Measurements from ENCODE around the gene CRB2. TPM values are rescaled to one million over a fixed set of nuclear protein-coding genes. Genes with fewer than 3 reads are reported as not detected.

The CRB2 gene
- total RNA-seq, 1 experiment from 2014 or later, result 0.07 TPM

DNA sequence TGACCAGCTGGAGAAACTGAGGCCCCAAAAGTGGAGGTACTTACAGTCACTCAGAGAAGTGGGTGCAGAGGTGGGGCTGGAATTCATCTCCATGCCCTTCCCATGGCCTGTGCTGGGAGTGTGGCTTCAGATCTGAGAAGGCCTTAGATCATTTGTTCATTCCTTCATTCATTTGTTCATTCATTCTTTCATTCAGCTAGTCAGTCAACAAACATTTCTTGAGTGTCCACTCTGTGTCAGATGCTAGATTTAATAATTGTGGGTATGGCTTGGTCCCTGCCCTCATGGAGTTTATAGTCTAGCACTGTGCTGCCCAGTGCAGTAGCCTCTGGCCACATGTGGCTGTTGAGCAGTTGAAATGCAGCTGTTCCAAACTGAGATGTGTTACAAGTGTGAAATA, 19.0 kb upstream of the CRB2 start:
- Histone ChIP-seq H3K4me1 (ENCODE audit: control insufficient read depth in 1 of 2, insufficient read depth in 2 of 2, low read length in 2 of 2) (peaks cover 5 to 6% of the 10 kb centered on the region in 2 experiments; a peak in 3 of 4 replicates), H4K20me1 (ENCODE audit: insufficient read depth) (no peaks in the 10 kb centered on the region), H3K9ac (ENCODE audit: low read length) (no peak overlapping the region), H3K4me2 (ENCODE audit: low read length) (no peak overlapping the region), H3K9me3 (ENCODE audit: control insufficient read depth in 1 of 2, insufficient read depth in 1 of 2, low read depth in 1 of 2, low read length in 2 of 2) (no peaks in the 10 kb centered on the region), H3K79me2 (ENCODE audit: insufficient read depth, low read length) (no peaks in the 10 kb centered on the region), H3K9me2 (ENCODE audit: insufficient read depth) (no peaks in the 10 kb centered on the region), H3K4me3 (replicated peaks in 1 of 2; ENCODE audit: low read depth in 1 of 2, low read length in 2 of 2) (no peak overlapping the region), H3K27me3 (ENCODE audit: insufficient read depth, low read length) (no peaks in the 10 kb centered on the region), H2AFZ (ENCODE audit: low read depth, low read length, poor library complexity, severe bottlenecking) (no peak overlapping the region), H3K27ac (ENCODE audit: low read depth, low read length) (no peak overlapping the region), H3K36me3 (ENCODE audit: control insufficient read depth in 1 of 2, insufficient read depth in 2 of 2, low read length in 2 of 2) (no peaks in the 10 kb centered on the region)
- ATAC-seq (no peak), DNase-seq (ENCODE audit: low read depth, low spot score) (no peak)
- no TSS peak for BruUV-seq (replicated peaks)
- TF ChIP-seq CBX3 (IDR thresholded peaks at IDR 0.05; ENCODE audit: low read depth) (no peak), EGR1 (IDR thresholded peaks at IDR 0.05; ENCODE audit: low read depth) (no peak), SIN3A (IDR thresholded peaks at IDR 0.05; ENCODE audit: low read depth) (no peak), CEBPB (IDR thresholded peaks at IDR 0.05; ENCODE audit: low read depth) (no peak), ELF1 (IDR thresholded peaks at IDR 0.05; ENCODE audit: borderline replicate concordance, low read depth) (no peak), EZH2 (IDR thresholded peaks at IDR 0.05) (no peak), RAD21 (IDR thresholded peaks at IDR 0.05; ENCODE audit: low read depth) (no peak), FOSL1 (IDR thresholded peaks at IDR 0.05; ENCODE audit: low read depth) (no peak), TCF7L2 (IDR thresholded peaks at IDR 0.05; ENCODE audit: borderline replicate concordance, extremely low read depth, insufficient read depth, insufficient read length) (no peak), ZFX (IDR thresholded peaks at IDR 0.05) (no peak), SRF (IDR thresholded peaks at IDR 0.05; ENCODE audit: low read depth) (no peak), POLR2A (IDR thresholded peaks at IDR 0.05; ENCODE audit: borderline replicate concordance, extremely low read depth, insufficient read depth, insufficient read length) (no peak), EZH2phosphoT487 (IDR thresholded peaks at IDR 0.05; ENCODE audit: borderline replicate concordance) (no peak)
- TF ChIP-seq, protein P1, sequence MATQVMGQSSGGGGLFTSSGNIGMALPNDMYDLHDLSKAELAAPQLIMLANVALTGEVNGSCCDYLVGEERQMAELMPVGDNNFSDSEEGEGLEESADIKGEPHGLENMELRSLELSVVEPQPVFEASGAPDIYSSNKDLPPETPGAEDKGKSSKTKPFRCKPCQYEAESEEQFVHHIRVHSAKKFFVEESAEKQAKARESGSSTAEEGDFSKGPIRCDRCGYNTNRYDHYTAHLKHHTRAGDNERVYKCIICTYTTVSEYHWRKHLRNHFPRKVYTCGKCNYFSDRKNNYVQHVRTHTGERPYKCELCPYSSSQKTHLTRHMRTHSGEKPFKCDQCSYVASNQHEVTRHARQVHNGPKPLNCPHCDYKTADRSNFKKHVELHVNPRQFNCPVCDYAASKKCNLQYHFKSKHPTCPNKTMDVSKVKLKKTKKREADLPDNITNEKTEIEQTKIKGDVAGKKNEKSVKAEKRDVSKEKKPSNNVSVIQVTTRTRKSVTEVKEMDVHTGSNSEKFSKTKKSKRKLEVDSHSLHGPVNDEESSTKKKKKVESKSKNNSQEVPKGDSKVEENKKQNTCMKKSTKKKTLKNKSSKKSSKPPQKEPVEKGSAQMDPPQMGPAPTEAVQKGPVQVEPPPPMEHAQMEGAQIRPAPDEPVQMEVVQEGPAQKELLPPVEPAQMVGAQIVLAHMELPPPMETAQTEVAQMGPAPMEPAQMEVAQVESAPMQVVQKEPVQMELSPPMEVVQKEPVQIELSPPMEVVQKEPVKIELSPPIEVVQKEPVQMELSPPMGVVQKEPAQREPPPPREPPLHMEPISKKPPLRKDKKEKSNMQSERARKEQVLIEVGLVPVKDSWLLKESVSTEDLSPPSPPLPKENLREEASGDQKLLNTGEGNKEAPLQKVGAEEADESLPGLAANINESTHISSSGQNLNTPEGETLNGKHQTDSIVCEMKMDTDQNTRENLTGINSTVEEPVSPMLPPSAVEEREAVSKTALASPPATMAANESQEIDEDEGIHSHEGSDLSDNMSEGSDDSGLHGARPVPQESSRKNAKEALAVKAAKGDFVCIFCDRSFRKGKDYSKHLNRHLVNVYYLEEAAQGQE (IDR thresholded peaks at IDR 0.05; ENCODE audit: low read depth), result no peak
- TF ChIP-seq, protein P2, sequence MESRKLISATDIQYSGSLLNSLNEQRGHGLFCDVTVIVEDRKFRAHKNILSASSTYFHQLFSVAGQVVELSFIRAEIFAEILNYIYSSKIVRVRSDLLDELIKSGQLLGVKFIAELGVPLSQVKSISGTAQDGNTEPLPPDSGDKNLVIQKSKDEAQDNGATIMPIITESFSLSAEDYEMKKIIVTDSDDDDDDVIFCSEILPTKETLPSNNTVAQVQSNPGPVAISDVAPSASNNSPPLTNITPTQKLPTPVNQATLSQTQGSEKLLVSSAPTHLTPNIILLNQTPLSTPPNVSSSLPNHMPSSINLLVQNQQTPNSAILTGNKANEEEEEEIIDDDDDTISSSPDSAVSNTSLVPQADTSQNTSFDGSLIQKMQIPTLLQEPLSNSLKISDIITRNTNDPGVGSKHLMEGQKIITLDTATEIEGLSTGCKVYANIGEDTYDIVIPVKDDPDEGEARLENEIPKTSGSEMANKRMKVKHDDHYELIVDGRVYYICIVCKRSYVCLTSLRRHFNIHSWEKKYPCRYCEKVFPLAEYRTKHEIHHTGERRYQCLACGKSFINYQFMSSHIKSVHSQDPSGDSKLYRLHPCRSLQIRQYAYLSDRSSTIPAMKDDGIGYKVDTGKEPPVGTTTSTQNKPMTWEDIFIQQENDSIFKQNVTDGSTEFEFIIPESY (IDR thresholded peaks at IDR 0.05; ENCODE audit: extremely low read depth, insufficient replicate concordance, low read length), result no peak
- TF ChIP-seq, protein P3, sequence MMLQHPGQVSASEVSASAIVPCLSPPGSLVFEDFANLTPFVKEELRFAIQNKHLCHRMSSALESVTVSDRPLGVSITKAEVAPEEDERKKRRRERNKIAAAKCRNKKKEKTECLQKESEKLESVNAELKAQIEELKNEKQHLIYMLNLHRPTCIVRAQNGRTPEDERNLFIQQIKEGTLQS (IDR thresholded peaks at IDR 0.05), result no peak
- TF ChIP-seq, protein P4, sequence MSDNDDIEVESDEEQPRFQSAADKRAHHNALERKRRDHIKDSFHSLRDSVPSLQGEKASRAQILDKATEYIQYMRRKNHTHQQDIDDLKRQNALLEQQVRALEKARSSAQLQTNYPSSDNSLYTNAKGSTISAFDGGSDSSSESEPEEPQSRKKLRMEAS (IDR thresholded peaks at IDR 0.05), result no peak
- ChIA-PET POLR2A (no interaction called here), RAD21 (ENCODE audit: low non-redundant PET in 1 of 2, low total read pairs in 2 of 2, uncharacterized antibody in 2 of 2, unreplicated experiment in 2 of 2) (no interaction called here), CTCF (no interaction called here)
- intact Hi-C loops (cut with micrococcal nuclease), result no loop called here
